Renal pelvis (tissue), 4 donors: ENCODE results near the gene APOF. TPM values are rescaled to one million over a fixed set of nuclear protein-coding genes. Genes with fewer than 3 reads are reported as not detected.
"Not testable (repeated sequence)": the region's sequence is repeated elsewhere in the genome, so short reads cannot be mapped to it uniquely, and the experiment has no call there.

Experiments
- DNase-seq: peaks from one replicate; pipeline ENCODE4 v3.0.0-alpha.2; 2013
- polyA plus RNA-seq, 3 donors: library from polyadenylated mRNA; unstranded; fragments of 120-200 nt; gene quantifications; one replicate each; pipeline ENCODE4 v1.2.1, GENCODE V29; 2013; ENCODE audit not compliant: insufficient read length in 3 of 3

The APOF gene
- polyA plus RNA-seq, 3 donors = 0.10 to 0.13 (median 0.11) TPM

DNA sequence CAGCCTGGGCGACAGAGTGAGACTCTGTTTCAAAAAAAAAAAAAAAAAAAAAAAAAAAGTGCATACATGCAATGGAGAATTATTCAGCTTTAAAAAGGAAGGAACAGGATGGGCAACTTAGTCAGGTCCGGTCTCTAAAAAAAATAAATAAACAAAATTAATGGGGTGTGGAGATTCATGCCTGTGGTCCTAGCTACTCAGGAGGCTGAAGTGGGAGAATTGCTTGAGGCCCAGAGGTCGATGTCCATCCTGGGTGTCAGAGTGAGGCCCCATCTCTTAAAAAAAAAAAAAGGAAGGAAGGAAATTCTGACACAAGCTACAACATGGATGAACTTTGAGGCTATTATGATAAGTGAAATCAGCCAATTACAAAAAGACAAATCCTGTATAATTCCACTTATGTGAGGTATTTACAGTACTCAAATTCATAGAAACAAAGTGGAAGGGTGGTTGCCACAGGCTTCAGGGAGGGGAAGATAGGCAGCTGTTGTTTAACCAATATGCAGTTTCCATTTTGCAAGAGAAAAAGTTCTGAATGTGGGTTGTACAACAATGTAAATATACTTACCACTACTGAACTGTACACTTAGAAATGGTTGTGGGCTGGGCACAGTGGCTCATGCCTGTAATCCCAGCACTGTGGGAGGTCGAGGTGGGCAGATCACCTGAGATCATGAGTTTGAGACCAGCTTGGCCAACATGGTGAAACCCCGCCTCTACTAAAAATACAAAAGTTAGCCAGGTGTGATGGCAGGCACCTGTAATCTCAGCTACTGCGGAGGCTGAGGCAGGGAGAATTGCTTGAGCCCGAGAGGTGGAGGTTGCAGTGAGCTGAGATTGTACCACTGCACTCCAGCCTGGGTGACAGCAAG is 12.3 kb upstream of the APOF start:
- no peak for DNase-seq

DNA sequence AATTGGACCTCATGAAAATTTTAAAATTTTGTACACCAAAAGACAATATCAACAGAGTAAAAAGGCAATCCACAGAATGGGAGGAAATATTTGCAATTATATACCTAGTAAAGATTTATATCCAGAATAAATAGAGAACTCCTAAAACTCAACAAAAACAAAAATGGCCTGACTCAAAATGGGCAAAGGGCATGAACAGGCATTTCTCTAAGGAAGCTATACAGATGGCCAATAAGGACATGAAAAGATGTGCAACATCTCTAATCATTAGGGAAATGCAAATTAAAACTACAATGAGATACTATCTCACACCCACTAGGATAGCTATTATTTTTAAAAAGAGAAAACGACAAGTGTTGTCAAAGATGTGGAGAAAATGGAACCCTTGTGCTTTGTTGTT is 10.9 kb upstream of the APOF start:
- no peak for DNase-seq

DNA sequence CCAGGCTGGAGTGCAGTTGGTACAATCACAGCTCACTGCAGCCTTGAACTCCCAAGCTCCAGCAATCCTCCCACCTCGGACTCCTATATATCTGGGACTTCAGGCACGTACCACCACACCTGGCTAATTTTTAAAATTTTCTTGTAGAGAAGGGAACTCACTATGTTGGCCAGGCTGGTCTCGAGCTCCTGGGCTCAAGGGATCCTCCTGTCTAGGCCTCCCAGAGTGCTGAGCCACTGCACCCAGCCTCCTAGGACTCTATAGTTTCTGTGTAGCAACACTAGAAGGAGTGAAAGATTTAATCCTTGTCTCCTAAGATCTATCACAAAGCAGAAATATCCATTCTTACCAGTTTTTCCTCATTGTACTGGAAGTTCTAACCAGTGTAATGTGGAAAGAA is 4.3 kb upstream of the APOF start:
- no peak for DNase-seq

DNA sequence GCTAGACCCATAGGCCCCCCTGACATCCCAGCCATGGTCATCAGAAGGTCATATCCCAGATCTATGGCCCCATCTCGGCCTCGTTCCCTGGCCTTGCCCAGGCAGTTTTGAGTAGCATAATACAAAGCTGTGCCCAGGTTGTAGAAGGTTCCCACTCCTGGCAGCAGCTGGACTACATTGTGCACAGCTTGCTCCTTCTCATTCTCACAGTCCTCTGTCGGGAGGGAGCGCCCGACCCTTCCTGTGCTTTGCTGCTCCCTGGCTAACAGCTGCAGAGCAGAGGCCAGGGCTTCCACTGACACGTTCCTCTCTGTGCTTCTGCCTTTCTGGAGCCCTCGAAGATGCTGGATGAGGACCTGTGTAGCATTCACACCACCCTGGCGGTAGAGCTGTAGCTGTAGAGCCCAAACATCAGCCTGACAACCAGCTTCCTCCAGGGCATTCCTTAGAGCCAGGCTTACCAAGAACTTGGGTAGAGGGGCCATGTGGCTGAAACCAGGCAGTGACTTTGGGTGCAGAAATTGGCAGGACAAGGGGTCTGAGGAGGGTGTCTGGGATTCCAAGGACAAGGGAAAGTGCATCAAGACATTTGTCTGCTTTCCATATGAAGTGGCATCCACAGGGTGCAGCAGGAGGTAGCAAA is 1.0 kb downstream of the APOF start:
- DNase-seq = no peak

DNA sequence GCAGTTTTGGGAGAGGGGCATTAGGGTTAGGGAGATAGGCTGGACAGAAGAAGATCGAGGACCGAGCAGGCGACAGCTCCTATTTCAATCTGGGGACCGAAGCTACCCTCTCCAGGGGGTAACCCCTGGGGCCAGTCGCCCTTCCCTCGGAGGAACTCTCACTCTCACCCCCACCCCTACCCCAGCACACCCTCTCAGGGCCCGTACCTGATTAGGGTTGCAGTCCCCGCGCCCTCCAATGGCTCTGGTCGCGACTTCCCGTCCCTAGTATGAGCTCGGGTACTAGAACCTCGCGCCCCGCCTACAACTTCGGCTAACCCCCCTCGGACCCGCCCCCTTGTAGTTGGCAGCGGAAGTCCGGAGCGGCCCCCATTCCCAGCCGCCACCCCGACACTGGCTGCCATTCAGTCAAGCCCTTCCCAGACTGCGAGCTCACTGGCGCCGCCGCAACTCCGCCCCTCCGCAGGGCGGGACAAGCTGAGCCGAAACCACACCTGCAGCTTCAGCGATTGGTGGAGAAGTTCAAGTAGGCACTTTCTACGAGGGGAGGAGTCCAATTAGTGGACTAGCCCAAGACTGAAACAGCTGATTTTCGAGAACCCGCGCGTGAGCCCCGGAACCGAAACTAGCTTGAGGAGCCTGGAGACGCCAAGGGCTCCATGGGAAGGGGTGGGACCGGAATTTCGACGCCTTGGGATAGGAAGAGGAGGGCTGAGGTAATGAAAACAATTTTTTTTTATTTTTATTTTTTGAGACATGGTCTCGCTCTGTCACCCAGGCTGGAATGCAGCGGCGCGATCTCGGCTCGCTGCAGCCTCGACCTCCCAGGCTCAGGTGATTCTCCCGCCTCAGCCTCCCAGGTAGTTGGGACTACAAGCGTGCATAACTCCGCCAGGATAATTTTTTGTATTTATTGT is 2.5 kb downstream of the APOF start, which contains the start of gene STAT2:
Gene STAT2 (minus strand): TSS at position 257 of the 917 bp plus-strand sequence. CDS start 3,536 bp downstream, outside the sequence.
- peak; percentile 100 for DNase-seq

DNA sequence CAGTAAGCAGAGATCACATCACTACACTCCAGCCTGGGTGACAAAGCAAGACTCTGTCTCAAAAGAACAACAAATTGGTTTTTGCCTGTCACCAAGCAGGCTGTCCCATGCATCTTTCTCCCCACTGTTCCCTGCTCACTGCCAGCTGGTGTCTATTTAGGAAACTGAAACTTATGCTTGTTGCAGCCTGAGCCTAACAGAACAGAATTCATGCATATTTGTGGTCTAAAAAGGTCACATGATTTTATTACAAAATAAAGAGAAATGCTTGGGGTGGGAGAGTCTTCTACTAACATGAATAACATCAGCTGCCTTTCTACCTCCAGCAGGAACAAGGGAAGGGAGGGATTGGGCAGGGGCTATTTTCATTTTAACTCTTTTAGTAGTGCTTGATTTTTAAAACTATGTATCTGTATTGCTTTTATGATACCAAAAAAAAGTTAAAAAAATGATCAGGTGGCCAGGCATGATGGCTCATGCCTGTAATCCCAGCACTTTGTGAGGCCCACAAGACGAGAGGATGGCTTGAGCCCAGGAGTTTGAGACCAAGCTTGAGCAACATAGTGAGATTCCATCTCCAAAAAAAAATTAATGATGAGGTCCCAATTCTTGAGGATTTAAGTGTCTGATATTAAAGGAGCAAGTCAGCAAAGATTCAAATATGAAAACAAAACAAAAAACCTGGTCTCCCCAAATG is 3.7 kb downstream of the APOF start:
- peak; percentile 44 for DNase-seq

DNA sequence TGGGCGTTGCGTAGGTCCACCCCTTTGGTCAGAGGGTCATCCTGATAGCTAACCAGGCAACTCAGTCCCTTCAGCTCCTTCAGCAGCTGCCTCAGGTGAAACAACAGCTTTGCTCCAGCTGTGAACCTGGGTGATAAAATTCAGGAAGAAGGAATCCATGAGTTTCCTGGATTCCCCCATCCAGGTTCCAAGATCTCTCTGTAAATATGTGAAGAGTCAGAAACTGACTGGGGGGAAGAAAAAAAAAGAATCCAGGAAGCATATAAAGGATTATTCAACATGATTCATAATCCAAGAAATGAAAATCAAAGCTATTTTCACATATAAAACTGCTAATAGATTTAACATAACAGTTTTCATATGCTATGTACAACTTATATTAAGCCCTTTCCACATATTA is 11.3 kb downstream of the APOF start:
- DNase-seq = no peak

DNA sequence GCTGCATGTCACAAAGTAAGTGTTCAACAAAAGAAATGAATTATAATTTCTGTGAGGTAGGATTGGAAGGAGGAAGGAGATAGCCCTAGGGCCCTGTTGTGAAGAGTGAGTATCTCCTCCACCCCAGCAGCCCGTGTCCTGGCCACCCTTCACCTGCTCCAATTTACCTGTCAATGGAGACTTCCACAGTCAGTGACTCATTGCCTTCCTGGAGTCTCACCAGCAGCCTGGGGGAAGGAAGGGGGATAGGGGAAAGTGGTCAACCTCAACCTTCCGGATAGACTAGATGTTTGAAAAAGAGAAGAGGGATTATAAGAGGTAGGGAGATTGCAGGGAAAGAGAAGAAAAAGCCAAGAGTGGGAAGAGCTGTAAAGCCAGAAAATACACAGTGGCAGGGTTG is 12.0 kb downstream of the APOF start:
- DNase-seq = no peak

DNA sequence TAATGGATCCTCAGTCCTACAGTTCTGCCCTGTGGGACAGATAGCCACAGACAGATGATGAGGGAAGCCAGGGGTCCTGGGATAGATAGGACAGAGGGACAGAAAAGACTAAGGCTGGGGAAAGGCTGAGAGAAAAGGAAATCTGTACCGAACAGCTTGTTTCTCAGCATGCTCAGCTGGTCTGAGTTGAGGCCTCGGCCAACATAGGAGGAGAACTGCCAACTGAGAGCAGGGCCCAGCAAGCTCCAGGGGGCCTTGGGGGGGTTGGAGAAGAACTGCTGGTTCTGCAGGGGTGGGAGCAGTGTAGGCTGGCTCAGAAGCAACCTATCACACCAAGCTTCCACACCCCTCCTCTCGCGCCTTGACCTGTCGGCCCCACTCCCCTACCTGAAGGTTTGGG is 13.9 kb downstream of the APOF start:
- no peak for DNase-seq

DNA sequence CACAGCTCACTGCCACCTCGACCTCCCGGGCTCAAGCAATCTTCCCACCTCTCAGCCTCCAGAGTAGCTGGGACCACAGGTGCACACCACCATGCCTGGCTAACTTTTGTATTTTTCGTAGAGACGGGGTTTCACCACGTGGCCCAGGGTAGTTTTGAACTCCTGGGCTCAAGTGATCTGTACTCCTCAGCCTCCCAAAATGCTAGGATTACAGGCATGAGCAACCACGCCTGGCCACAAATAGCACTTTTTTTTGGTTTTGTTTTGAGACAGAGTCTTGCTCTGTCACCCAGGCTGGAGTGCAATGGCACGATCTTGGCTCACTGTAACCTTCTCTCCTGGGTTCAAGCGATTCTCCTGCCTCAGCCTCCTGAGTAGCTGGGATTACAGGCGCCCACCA is 15.4 kb downstream of the APOF start:
- not testable (repeated sequence) for DNase-seq

DNA sequence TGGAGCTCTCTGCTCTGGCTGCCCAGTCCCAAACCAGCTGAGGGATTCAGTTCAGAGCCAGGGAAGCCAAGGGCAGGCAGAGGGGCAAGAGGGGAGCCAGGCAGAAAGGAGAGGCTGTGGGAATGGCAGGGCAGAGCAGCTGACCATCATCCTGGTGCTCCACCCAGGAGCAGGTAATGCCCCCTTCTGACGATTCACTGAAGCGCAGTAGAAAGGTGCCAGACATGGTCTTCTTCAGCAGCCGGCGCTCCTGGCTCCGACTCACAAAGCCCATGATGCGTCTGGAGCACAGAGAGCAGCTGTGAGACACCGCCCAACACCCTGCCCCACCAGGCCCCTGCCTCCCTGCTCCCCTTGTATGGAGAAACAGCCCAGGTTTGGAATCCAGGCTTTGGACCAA is 16.0 kb downstream of the APOF start:
- no peak for DNase-seq

DNA sequence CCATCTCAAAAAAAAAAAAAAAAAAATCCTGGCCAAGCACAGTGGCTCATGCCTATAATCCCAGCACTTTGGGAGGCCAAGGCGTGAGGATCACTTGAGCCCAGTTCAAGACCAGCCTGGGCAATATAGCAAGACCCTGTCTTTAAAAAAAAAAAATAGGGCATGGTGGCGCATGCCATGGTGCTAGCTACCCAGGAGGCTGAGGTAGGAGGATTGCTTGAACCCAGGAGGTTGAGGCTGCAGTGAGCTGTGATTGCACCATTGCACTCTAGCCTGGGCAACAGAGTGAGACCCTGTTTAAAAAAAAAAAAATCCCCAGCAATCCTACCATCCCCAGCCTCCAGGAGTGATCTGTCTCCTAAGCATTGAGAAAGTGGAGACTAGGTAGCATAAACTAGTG is 20.4 kb downstream of the APOF start:
- not testable (repeated sequence) for DNase-seq

DNA sequence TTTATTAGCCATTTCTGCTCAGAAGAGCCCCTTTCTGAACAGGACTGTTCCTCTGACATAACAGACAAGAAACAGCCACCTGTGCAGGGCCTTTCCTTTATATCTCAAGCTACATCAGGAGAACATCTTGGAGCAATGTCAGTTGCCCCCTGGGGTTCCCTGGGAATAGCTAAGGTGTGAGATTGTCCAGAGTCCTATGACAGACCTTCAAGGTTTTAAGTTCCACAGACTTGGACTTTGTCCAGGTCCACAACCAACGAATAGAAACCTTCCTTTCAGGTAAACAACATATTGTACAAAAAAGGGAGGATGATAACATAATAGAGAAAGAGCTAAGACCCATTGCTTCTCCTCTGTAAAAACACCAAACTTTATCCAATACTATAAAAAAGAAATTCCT is 21.0 kb downstream of the APOF start:
- DNase-seq = no peak

DNA sequence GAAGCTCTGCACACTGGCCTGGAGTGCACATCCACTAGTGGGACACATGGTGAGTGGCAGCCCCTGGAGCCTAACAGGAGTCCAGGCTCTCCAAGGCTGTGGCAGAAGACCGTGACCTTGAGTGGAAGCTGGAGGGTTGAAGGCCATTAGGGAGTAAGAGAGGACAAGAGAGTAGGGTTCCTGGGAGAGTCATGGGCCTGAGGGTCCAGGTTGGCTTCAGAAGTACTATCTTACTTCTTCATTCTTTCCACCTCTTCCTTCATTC is 23.6 kb downstream of the APOF start:
- DNase-seq = no peak

DNA sequence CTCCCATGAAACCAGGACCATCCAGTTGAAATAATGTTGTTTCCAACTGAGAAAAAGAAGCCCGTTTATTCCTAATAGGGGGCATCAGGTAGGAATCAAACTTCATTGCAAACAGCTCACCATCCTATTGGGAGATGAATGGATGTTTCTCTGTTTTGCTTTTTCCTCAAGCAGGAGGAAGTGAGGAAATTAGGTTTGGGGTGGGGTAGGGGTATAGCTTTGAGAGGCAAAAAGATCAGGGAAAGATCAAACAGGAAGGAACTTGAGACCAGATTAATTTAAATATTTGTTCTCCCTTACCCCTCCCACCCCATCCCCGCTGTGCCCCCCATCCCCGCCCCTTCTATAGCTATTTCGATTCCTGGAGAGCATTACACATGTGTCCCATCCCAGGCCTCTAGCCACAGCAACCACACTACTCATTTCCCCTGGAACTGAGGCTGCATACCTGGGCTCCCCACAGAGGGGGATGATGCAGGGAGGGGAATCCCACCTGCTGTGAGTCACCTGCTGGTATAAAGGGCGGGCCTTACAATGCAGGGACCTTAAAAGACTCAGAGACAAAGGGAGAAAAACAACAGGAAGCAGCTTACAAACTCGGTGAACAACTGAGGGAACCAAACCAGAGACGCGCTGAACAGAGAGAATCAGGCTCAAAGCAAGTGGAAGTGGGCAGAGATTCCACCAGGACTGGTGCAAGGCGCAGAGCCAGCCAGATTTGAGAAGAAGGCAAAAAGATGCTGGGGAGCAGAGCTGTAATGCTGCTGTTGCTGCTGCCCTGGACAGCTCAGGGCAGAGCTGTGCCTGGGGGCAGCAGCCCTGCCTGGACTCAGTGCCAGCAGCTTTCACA is 24.1 kb downstream of the APOF start, which contains the start of gene IL23A:
Gene IL23A (plus strand): TSS at position 577 of the 850 bp plus-strand sequence. CDS start 161 bp downstream, at position 738.
- no peak for DNase-seq

DNA sequence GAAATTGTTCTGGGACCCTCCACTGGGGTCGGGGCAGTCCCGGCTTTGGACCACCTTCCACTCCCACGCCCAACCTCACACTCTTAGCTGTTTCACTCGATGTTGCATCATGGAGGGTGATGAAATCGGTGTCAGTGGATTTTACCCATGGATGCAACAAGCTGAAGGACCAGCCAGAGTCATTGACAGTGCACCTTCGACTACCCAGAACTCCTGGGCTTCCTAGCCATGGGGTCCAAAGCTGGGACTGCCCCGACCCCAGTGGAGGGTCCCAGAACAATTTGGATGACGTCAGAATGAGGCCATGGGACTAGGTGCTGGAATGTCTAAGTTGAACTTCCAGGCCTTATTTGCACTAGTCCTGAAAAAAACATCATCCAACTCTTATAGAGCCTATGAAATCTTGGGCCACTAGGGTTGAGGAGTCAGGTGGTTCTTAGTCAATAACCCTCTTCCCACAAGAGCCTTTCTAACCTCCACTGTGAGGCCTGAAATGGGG is 24.9 kb downstream of the APOF start:
- no peak for DNase-seq

DNA sequence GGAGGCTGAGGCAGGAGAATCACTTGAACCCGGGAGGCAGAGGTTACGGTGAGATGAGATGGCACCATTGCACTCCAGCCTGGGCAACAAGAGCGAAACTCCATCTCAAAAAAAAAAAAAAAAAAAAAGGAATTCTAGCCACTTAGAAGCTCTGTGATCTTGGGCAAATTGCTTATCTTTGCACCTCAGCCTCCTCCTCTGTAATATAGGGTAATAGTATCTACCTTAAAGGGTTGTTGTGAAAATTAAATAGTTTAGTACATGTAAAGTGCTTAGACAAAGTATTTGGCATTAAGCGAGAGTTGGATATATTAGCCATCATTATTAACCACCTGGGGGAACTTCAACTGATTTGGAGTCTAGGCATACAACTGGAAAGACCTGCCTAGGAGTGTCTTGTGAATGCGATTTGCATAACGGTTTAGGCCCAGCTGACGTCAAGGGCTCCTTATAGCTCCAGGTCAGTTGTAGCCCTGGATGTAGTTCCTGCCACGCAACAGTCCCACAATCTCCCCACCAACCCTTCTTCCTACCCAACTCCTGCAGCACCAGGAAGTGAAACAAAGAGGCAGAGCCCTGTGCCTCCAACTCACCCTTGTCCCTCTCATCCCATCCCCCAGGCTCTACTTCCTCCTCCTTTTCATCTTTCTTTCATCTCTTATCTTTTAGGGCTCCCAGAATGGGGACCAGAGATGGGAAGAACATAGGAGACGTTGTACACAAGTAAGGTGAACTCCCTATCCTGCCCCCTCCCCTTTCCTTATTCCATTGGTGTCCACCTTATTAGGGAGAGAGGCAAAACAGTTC is 26.1 kb downstream of the APOF start:
- DNase-seq = no peak

DNA sequence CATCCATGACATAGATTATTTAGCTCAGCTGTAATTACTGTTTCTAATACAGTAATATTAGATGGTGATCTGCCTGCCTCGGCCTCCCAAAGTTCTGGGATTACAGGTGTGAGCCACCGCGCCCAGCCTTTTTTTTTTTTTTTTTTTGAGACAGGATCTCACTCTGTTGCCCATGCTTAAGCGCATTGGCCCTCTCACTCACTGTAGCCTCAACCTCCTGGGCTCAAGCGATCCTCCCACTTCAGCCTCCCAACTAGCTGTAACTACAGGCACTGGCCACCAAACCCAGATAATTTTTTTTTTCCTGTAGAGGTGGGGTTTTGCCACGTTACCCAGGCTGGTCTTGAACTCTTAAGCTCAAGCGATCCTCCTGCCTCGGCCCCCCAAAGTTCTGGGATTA is 27.1 kb downstream of the APOF start:
- DNase-seq = not testable (repeated sequence)

DNA sequence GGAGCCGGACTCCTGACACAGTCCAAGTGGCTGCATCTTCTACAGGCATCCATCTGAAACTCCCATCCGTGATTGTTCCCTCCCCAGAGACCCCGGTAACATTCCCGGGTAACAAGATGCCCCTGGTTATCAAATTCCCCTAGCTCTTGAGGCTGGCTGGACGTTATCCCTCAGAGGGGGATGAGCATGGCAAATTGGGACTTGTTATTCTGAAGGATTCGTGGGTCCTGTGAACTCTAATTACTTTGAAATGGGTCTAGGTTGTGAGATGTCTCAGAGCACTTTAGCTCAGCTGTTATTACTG is 28.2 kb downstream of the APOF start:
- peak; percentile 7 for DNase-seq
